ENCODE data around the gene LACTBL1.

DNA sequence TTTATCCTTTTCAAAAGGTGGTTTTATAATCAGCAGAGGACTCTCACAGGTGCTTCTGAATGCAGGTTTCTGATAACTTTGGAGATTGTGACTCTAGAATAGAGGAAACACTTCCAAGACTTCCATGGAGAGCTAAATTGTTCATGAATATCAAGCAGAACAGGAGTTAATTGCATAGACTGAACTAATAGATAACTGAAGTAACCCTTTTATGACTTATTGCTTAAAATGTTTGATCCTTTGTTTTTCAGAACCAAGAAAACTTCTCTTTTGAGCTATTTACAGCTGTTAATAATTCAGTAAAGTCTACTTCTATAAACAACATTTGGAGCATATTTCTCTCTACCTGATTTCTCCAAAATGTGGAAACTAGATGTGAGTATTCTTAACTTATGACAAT, 23.1 kb upstream of the LACTBL1 start:
- TF ChIP-seq, protein P1, sequence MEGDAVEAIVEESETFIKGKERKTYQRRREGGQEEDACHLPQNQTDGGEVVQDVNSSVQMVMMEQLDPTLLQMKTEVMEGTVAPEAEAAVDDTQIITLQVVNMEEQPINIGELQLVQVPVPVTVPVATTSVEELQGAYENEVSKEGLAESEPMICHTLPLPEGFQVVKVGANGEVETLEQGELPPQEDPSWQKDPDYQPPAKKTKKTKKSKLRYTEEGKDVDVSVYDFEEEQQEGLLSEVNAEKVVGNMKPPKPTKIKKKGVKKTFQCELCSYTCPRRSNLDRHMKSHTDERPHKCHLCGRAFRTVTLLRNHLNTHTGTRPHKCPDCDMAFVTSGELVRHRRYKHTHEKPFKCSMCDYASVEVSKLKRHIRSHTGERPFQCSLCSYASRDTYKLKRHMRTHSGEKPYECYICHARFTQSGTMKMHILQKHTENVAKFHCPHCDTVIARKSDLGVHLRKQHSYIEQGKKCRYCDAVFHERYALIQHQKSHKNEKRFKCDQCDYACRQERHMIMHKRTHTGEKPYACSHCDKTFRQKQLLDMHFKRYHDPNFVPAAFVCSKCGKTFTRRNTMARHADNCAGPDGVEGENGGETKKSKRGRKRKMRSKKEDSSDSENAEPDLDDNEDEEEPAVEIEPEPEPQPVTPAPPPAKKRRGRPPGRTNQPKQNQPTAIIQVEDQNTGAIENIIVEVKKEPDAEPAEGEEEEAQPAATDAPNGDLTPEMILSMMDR (IDR thresholded peaks at IDR 0.05): no peak
- no peak for TF ChIP-seq EZH2 (IDR thresholded peaks at IDR 0.05; ENCODE audit: borderline replicate concordance, insufficient read depth, low read depth, low read length, poor library complexity, severe bottlenecking)
